GM21423 (cell line): Measurements from ENCODE around the gene TMEM151A.
A peak's percentile ranks its signal among the peaks of the same experiment; 100 is the strongest.
"Not testable (repeated sequence)": the region's sequence is repeated elsewhere in the genome, so short reads cannot be mapped to it uniquely, and the experiment has no call there.

Source experiments
- ATAC-seq: cut with Tn5 transposase; IDR thresholded peaks from one replicate; pipeline ENCODE4 v1.9.1; 2021; ENCODE audit warnings: mild to moderate bottlenecking, moderate library complexity; ENCODE audit not compliant: unreplicated experiment

TMEM151A gene

GRCh38 chr11:66267039-66267378 is 24.7 kb upstream of the TMEM151A start:
- ATAC-seq = no peak

- peak; percentile 43 for ATAC-seq
Measured at GRCh38 chr11:66267379-66268243, 24.1 kb upstream of the TMEM151A start.

- peak; percentile 78 for ATAC-seq
Measured at GRCh38 chr11:66268244-66268951, 23.3 kb upstream of the TMEM151A start, which contains the start of gene RAB1B. Gene RAB1B, plus strand, starts transcription at chr11:66268639. Its CDS starts 41 bp downstream, at chr11:66268680.

GRCh38 chr11:66268952-66269905 is 22.5 kb upstream of the TMEM151A start:
- no peak for ATAC-seq

- ATAC-seq = no peak
Measured at GRCh38 chr11:66271816-66272215, 19.9 kb upstream of the TMEM151A start.

GRCh38 chr11:66272596-66272995 is 19.1 kb upstream of the TMEM151A start:
- ATAC-seq = no peak

GRCh38 chr11:66274219-66274618 is 17.5 kb upstream of the TMEM151A start:
- no peak for ATAC-seq

GRCh38 chr11:66275396-66275795 is 16.3 kb upstream of the TMEM151A start:
- no peak for ATAC-seq

GRCh38 chr11:66275984-66276612 is 15.6 kb upstream of the TMEM151A start:
- no peak for ATAC-seq

GRCh38 chr11:66276619-66277018 is 15.1 kb upstream of the TMEM151A start:
- not testable (repeated sequence) for ATAC-seq

GRCh38 chr11:66277064-66277463 is 14.6 kb upstream of the TMEM151A start:
- ATAC-seq = not testable (repeated sequence)

- ATAC-seq = no peak
Measured at GRCh38 chr11:66277471-66278362, 14.0 kb upstream of the TMEM151A start, which contains the start of gene CNIH2. Gene CNIH2, plus strand, starts transcription at chr11:66278175. Its CDS starts 282 bp downstream, at chr11:66278457.

- no peak for ATAC-seq
Measured at GRCh38 chr11:66278363-66279091, 13.2 kb upstream of the TMEM151A start.

GRCh38 chr11:66279092-66279734 is 12.5 kb upstream of the TMEM151A start:
- ATAC-seq = no peak

- no peak for ATAC-seq
Measured at GRCh38 chr11:66280428-66280827, 11.3 kb upstream of the TMEM151A start.

GRCh38 chr11:66281001-66281400 is 10.7 kb upstream of the TMEM151A start:
- ATAC-seq = no peak

GRCh38 chr11:66281776-66282467 is 9.8 kb upstream of the TMEM151A start:
- ATAC-seq = no peak
